BJ (cell line): ENCODE data around the gene ST6GAL2. TPM values are rescaled to one million over a fixed set of nuclear protein-coding genes. Genes with fewer than 3 reads are reported as not detected.

Experiments
- CTCF ChIA-PET: fragments of 350-600 bp; formaldehyde crosslinking; extraction: SDS; loops from one replicate; lab custom pipeline; 2021; ENCODE audit warnings: antibody characterized with exemption, inconsistent platforms; lab: Yijun Ruan, JAX
- POLR2A ChIA-PET: fragments of 300-600 bp; sonication (Branson Sonifier 250); formaldehyde crosslinking; extraction: SDS; loops from one replicate; lab custom pipeline; 2021; ENCODE audit warnings: antibody characterized with exemption; lab: Charles Lee
- DNase-seq: peaks from one replicate; pipeline ENCODE4 v3.0.0-alpha.2; 2011; ENCODE audit warnings: low read depth
- H3K27me3 ChIP-seq: 2 replicates; pipeline ENCODE4 v1.6.0; 2011; ENCODE audit warnings: low read length; ENCODE audit not compliant: control insufficient read depth, insufficient read depth
- H3K36me3 ChIP-seq: 2 replicates; pipeline ENCODE4 v1.5.1; 2011; ENCODE audit warnings: low read length; ENCODE audit not compliant: control insufficient read depth, insufficient read depth
- H3K4me3 ChIP-seq: 2 replicates; pipeline ENCODE4 v1.5.1; 2011; ENCODE audit warnings: low read depth, mild to moderate bottlenecking, control low read depth, low read length
- CTCF ChIP-seq: IDR thresholded peaks from 2 replicates; pipeline ENCODE4 v1.5.1; 2011; ENCODE audit warnings: low read depth, mild to moderate bottlenecking, control low read depth, inconsistent platforms, low read length, moderate library complexity; ENCODE audit not compliant: insufficient read depth
- polyA plus RNA-seq: library from polyadenylated mRNA; depleted of rRNA; stranded (reverse); fragments of >200 nt; gene quantifications from 2 replicates; pipeline ENCODE4 v1.2.3, GENCODE V29; 2011

ST6GAL2 gene
- polyA plus RNA-seq, 1 experiment: not detected

DNA sequence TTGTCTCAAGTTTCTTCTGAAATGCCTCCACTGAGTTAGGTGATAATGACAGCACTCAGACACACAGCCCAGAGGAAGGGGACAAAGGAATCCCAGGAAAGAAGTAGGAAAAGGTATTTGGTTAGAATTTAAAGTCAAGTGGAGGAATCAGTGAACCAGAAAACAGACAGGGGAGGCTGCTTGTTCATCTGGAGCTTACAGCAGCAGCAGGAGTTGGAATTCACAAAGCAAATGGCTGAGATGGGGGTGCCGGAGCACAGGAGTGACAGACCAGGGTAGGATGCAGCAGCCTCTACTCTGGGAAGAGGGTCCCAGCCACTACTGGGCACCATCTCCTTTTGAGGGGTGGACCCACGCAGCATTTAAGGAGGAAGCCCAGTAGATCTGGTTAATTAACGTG is 104.8 kb downstream of the ST6GAL2 start:
- H3K27me3 ChIP-seq: no peaks in the 10 kb centered on the region
- no peaks in the 10 kb centered on the region for H3K36me3 ChIP-seq
- no peak for TF ChIP-seq CTCF
- no peak overlapping the region for H3K4me3 ChIP-seq
- POLR2A ChIA-PET: no interaction called here
- no peak for DNase-seq
- CTCF ChIA-PET: interaction anchor here (1.2 kb wide), 1 partner anchor 88 kb away, joined by 3 read pairs; no protein-coding TSS in a partner anchor

DNA sequence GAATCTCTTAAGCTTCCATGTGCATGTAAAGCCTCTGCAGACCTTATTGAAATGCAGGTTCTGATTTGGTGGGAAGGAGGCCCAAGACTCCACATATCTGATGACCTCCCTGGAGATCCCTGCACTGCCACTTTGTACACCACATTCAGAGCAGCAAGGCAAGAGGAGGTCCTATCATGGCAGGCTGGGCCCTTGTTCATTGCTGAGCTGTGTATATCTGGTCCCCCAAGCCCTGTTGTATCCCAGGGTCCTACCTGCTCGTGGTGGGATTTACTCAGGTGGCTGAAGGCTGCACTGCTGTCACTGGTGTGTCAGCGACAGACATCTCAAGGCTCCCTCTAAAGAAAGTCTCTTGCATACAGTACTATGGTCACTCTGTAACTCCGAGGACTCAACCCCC is 114.2 kb downstream of the ST6GAL2 start:
- Histone ChIP-seq H3K36me3 (no peaks in the 10 kb centered on the region), H3K27me3 (no peaks in the 10 kb centered on the region), H3K4me3 (no peak overlapping the region)
- DNase-seq: no peak
- ChIA-PET CTCF (no interaction called here), POLR2A (no interaction called here)
- TF ChIP-seq CTCF: no peak

GRCh38 chr2:106770986-106771385 is 115.0 kb downstream of the ST6GAL2 start:
- CTCF ChIA-PET: no interaction called here
- no peak for TF ChIP-seq CTCF
- no peak for DNase-seq
- POLR2A ChIA-PET: no interaction called here
- Histone ChIP-seq H3K36me3 (no peaks in the 10 kb centered on the region), H3K27me3 (no peaks in the 10 kb centered on the region), H3K4me3 (no peak overlapping the region)

- TF ChIP-seq CTCF: no peak
- Histone ChIP-seq H3K36me3 (no peaks in the 10 kb centered on the region), H3K27me3 (no peaks in the 10 kb centered on the region), H3K4me3 (no peak overlapping the region)
- ChIA-PET POLR2A (no interaction called here), CTCF (interaction anchor here (0.7 kb wide), 1 partner anchor 1421 kb away, joined by 3 read pairs; no protein-coding TSS in a partner anchor)
- DNase-seq: no peak
Observed at GRCh38 chr2:106764614-106765013, 121.4 kb downstream of the ST6GAL2 start.

- POLR2A ChIA-PET: no interaction called here
- Histone ChIP-seq H3K4me3 (no peak overlapping the region), H3K27me3 (no peaks in the 10 kb centered on the region), H3K36me3 (no peaks in the 10 kb centered on the region)
- CTCF ChIA-PET: no interaction called here
- DNase-seq: no peak
- no peak for TF ChIP-seq CTCF
Observed at GRCh38 chr2:106759966-106760365, 126.0 kb downstream of the ST6GAL2 start.
